OCI-LY1 (cell line): Measurements from ENCODE around the gene PCDHB1.

Experiments used
- CTCF ChIP-seq: fragments of 200-600 bp; sonication (generic), shearing (Covaris generic); IDR thresholded peaks from 2 replicates; pipeline ENCODE4 v1.5.1; 2017; ENCODE audit warnings: mild to moderate bottlenecking, antibody characterized with exemption, low read length, moderate library complexity, mixed read lengths
- EZH2 ChIP-seq: fragments of 200-600 bp; sonication (generic), shearing (Covaris generic); IDR thresholded peaks from 2 replicates; pipeline ENCODE4 v1.8.0; 2017; ENCODE audit warnings: borderline replicate concordance, mixed run types, mild to moderate bottlenecking, antibody characterized with exemption, low read length, moderate library complexity, mixed read lengths

- TF ChIP-seq CTCF (no peak), EZH2 (no peak)
Measured at GRCh38 chr5:141101059-141101458, 49.9 kb downstream of the PCDHB1 start.
